CD14-positive monocyte (primary cell): Measurements from ENCODE around the gene FCHO1. TPM values are rescaled to one million over a fixed set of nuclear protein-coding genes. Genes with fewer than 3 reads are reported as not detected.

ENCODE experiments used
- DNase-seq, 3 donors: peaks; one replicate each; pipeline ENCODE4 v3.0.0-alpha.2; 2011 to 2022
- H2AFZ ChIP-seq: 2 replicates; pipeline ENCODE4 v1.6.0; 2012; ENCODE audit warnings: mild to moderate bottlenecking, low read depth, low read length, inconsistent platforms; ENCODE audit not compliant: insufficient read depth, poor library complexity, severe bottlenecking
- H3K27ac ChIP-seq, 2 donors: 1 replicate in 1 of 2; 2 replicates in 1 of 2; pipeline ENCODE4 v1.5.1; 2012 to 2013; ENCODE audit warnings: low read length in 2 of 2, control low read depth in 1 of 2, inconsistent platforms in 1 of 2, low read depth in 1 of 2, mild to moderate bottlenecking in 1 of 2
- H3K27me3 ChIP-seq, 2 donors: one replicate each; pipeline versions ENCODE4 v1.6.0 to v1.6.1; 2011 to 2013; ENCODE audit warnings: low read length in 2 of 2; ENCODE audit not compliant: control insufficient read depth in 2 of 2, insufficient read depth in 2 of 2
- H3K36me3 ChIP-seq, 2 donors: replicated peaks in 1 of 2; 1 replicate in 1 of 2; 2 replicates in 1 of 2; pipeline versions ENCODE4 v1.5.1 to v1.6.1; 2012 to 2013; ENCODE audit warnings: low read length in 2 of 2, control low read depth in 1 of 2, inconsistent platforms in 1 of 2, mild to moderate bottlenecking in 1 of 2; ENCODE audit not compliant: insufficient read depth in 2 of 2, control insufficient read depth in 1 of 2
- H3K4me1 ChIP-seq, 2 donors: 1 replicate in 1 of 2; 2 replicates in 1 of 2; pipeline versions ENCODE4 v1.5.1 to v1.6.1; 2012 to 2013; ENCODE audit warnings: low read length in 2 of 2, control low read depth in 1 of 2, inconsistent platforms in 1 of 2, mild to moderate bottlenecking in 1 of 2, moderate library complexity in 1 of 2; ENCODE audit not compliant: insufficient read depth in 2 of 2, control insufficient read depth in 1 of 2
- H3K4me2 ChIP-seq: replicated peaks from 2 replicates; pipeline ENCODE3; 2012; ENCODE audit warnings: low read length, moderate library complexity, mild to moderate bottlenecking; ENCODE audit not compliant: poor library complexity, severe bottlenecking; ENCODE audit errors: extremely low read depth
- H3K4me3 ChIP-seq, 3 experiments: fragments of 200-600 bp in 1 of 3; sonication (generic) in 1 of 3; replicated peaks in 1 of 3; 1 replicate in 2 of 3; 2 replicates in 1 of 3; pipeline ENCODE4 v1.5.1; 2011 to 2013; ENCODE audit warnings: low read length in 3 of 3, mild to moderate bottlenecking in 3 of 3, control low read depth in 2 of 3, low read depth in 2 of 3, inconsistent platforms in 1 of 3, moderate library complexity in 1 of 3
- H3K79me2 ChIP-seq: 2 replicates; pipeline ENCODE4 v1.6.0; 2012; ENCODE audit warnings: mild to moderate bottlenecking, control low read depth, inconsistent platforms, low read length, moderate library complexity; ENCODE audit not compliant: insufficient read depth
- H3K9ac ChIP-seq: 2 replicates; pipeline ENCODE4 v1.6.0; 2017; ENCODE audit warnings: low read length, mild to moderate bottlenecking; ENCODE audit not compliant: insufficient read depth, poor library complexity, severe bottlenecking
- H3K9me3 ChIP-seq, 2 donors: replicated peaks in 1 of 2; 1 replicate in 1 of 2; 2 replicates in 1 of 2; pipeline versions ENCODE4 v1.5.1 to v1.6.1; 2012 to 2013; ENCODE audit warnings: low read length in 2 of 2, control low read depth in 1 of 2; ENCODE audit not compliant: control insufficient read depth in 1 of 2, insufficient read depth in 1 of 2
- H4K20me1 ChIP-seq: 2 replicates; pipeline ENCODE4 v1.6.0; 2012; ENCODE audit warnings: mild to moderate bottlenecking, low read length, control low read depth, moderate library complexity; ENCODE audit not compliant: insufficient read depth
- H3K27ac Mint-ChIP-seq, 7 donors: one replicate each; pipeline ENCODE4 v1.8.0; 2020; ENCODE audit warnings: mild to moderate bottlenecking in 7 of 7, mixed read lengths in 7 of 7, moderate library complexity in 6 of 7, inconsistent platforms in 2 of 7
- H3K27me3 Mint-ChIP-seq, 3 donors: one replicate each; pipeline ENCODE4 v1.8.0; 2021 to 2022; ENCODE audit warnings: low read depth in 3 of 3, mild to moderate bottlenecking in 3 of 3, mixed read lengths in 3 of 3, moderate library complexity in 3 of 3, inconsistent platforms in 1 of 3
- H3K36me3 Mint-ChIP-seq, 2 donors: one replicate each; pipeline ENCODE4 v1.8.0; 2020; ENCODE audit warnings: mixed read lengths in 2 of 2, inconsistent platforms in 1 of 2, mild to moderate bottlenecking in 1 of 2
- H3K4me1 Mint-ChIP-seq: one replicate; pipeline ENCODE4 v1.8.0; 2020; ENCODE audit warnings: mild to moderate bottlenecking, mixed read lengths
- H3K4me3 Mint-ChIP-seq, 2 donors: one replicate each; pipeline ENCODE4 v1.8.0; 2020; ENCODE audit warnings: mild to moderate bottlenecking in 2 of 2, mixed read lengths in 2 of 2, moderate library complexity in 1 of 2
- H3K9me3 Mint-ChIP-seq, 7 donors: one replicate each; pipeline ENCODE4 v1.8.0; 2020 to 2022; ENCODE audit warnings: mixed read lengths in 7 of 7, mild to moderate bottlenecking in 6 of 7, moderate library complexity in 6 of 7, inconsistent platforms in 2 of 7
- WGBS: methylation state at CpG from one replicate; pipeline ENCODE4 v1.1.5; 2013; ENCODE audit warnings: missing lambda C conversion rate; ENCODE audit not compliant: insufficient coverage; 5-methylcytosine and 5-hydroxymethylcytosine counted together
- intact Hi-C, 2 donors: fragments of 100-400 bp; cut with micrococcal nuclease; formaldehyde crosslinking; loops; one replicate each; pipeline versions ENCODE4 v1.15.0 to v1.15.1; 2023
- polyA plus RNA-seq, 3 donors: library from polyadenylated mRNA; depleted of rRNA in 1 of 3; unstranded in 2 of 3; stranded (reverse) in 1 of 3; fragments of 300-500 nt in 2 of 3; fragments of >200 nt in 1 of 3; fragmentation: Illumina TruSeq in 2 of 3; gene quantifications; 1 replicate in 2 of 3; 2 replicates in 1 of 3; pipeline ENCODE4 v1.2.3, GENCODE V29; 2012 to 2021
- TF ChIP-seq, protein P1 (sequence below): fragments of 200-600 bp; IDR thresholded peaks from one replicate; pipeline ENCODE4 v1.8.0; 2022; ENCODE audit warnings: antibody characterized with exemption, mild to moderate bottlenecking

The FCHO1 gene
- polyA plus RNA-seq, 3 donors: 11.4 to 32.0 (median 13.4) TPM

- H3K4me1 Mint-ChIP-seq: peaks cover 11% of the 10 kb centered on the region
- Histone ChIP-seq H3K79me2 (no peaks in the 10 kb centered on the region), H4K20me1 (no peaks in the 10 kb centered on the region), H3K4me3 (no peak overlapping the region), H3K36me3 (peaks cover 2 to 6% of the 10 kb centered on the region in 2 donors), H3K4me1 (peaks cover 12 to 17% of the 10 kb centered on the region in 2 donors), H3K4me2 (no peak overlapping the region), H3K9ac (no peak overlapping the region), H3K27ac (no peak overlapping the region), H3K9me3 (no peaks in the 10 kb centered on the region), H2AFZ (no peak overlapping the region), H3K27me3 (no peaks in the 10 kb centered on the region)
- H3K4me3 Mint-ChIP-seq: no peak overlapping the region
- DNase-seq: no peak
- 88% methylated on average over 5 of the region's 8 CpGs for WGBS
- peaks cover 12 to 23% of the 10 kb centered on the region in 2 donors for H3K36me3 Mint-ChIP-seq
- peaks cover 0 to 3% (median 0%) of the 10 kb centered on the region in 7 donors for H3K9me3 Mint-ChIP-seq
- H3K27ac Mint-ChIP-seq: no peak overlapping the region
- peaks cover 4 to 9% (median 5%) of the 10 kb centered on the region in 3 donors for H3K27me3 Mint-ChIP-seq
- TF ChIP-seq, protein P1, sequence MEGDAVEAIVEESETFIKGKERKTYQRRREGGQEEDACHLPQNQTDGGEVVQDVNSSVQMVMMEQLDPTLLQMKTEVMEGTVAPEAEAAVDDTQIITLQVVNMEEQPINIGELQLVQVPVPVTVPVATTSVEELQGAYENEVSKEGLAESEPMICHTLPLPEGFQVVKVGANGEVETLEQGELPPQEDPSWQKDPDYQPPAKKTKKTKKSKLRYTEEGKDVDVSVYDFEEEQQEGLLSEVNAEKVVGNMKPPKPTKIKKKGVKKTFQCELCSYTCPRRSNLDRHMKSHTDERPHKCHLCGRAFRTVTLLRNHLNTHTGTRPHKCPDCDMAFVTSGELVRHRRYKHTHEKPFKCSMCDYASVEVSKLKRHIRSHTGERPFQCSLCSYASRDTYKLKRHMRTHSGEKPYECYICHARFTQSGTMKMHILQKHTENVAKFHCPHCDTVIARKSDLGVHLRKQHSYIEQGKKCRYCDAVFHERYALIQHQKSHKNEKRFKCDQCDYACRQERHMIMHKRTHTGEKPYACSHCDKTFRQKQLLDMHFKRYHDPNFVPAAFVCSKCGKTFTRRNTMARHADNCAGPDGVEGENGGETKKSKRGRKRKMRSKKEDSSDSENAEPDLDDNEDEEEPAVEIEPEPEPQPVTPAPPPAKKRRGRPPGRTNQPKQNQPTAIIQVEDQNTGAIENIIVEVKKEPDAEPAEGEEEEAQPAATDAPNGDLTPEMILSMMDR: no peak
- intact Hi-C loops: no loop called here
Observed at GRCh38 chr19:17824339-17824738, 73.1 kb downstream of the FCHO1 start.

- Mint-ChIP-seq H3K36me3 (peaks cover 26 to 44% of the 10 kb centered on the region in 2 donors), H3K27ac (no peak overlapping the region), H3K9me3 (peaks cover 0 to 8% (median 5%) of the 10 kb centered on the region in 7 donors), H3K27me3 (peaks cover 0 to 5% (median 4%) of the 10 kb centered on the region in 3 donors), H3K4me1 (peaks cover 11% of the 10 kb centered on the region), H3K4me3 (no peak overlapping the region)
- Histone ChIP-seq H3K4me1 (peaks cover 12 to 17% of the 10 kb centered on the region in 2 donors), H3K9ac (no peak overlapping the region), H4K20me1 (no peaks in the 10 kb centered on the region), H2AFZ (no peak overlapping the region), H3K4me3 (no peak overlapping the region), H3K9me3 (peaks cover 0 to 5% of the 10 kb centered on the region in 2 donors), H3K27me3 (no peaks in the 10 kb centered on the region), H3K4me2 (no peak overlapping the region), H3K27ac (no peak overlapping the region), H3K79me2 (no peaks in the 10 kb centered on the region), H3K36me3 (peaks cover 18 to 25% of the 10 kb centered on the region in 2 donors)
- TF ChIP-seq, protein P1: no peak
- intact Hi-C loops: no loop called here
- 96% methylated on average over 13 of the region's 13 CpGs for WGBS
- no peak for DNase-seq
Observed at GRCh38 chr19:17826508-17827056, 75.3 kb downstream of the FCHO1 start.
